SHP77 treated with DMSO at 0.1 percent for 48 hours (cell line): ENCODE data around the gene EVA1A.

ENCODE experiments used
- DNase-seq: peaks from one replicate; lab custom pipeline; 2025; lab: John Stamatoyannopoulos, UW

The EVA1A gene

DNA sequence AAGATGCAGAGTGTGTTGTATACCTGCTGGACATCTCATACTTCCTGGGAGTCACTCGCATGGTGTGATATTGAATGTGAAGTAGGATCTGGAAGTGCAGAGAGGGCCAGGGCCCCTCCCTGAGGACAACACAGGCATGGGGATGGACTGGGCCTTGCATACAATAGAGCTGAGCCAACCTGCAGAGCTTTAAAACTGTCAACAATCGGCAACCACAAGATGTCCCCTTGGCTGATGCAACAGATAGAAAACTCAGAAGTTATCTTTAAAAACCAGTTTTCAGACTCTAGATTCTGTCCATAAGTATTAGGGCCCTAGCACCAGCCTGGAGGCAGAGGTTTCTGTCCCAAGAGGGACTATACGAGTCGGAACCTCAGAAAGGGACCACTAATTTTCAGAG is 19.7 kb downstream of the EVA1A start:
- no peak for DNase-seq

DNA sequence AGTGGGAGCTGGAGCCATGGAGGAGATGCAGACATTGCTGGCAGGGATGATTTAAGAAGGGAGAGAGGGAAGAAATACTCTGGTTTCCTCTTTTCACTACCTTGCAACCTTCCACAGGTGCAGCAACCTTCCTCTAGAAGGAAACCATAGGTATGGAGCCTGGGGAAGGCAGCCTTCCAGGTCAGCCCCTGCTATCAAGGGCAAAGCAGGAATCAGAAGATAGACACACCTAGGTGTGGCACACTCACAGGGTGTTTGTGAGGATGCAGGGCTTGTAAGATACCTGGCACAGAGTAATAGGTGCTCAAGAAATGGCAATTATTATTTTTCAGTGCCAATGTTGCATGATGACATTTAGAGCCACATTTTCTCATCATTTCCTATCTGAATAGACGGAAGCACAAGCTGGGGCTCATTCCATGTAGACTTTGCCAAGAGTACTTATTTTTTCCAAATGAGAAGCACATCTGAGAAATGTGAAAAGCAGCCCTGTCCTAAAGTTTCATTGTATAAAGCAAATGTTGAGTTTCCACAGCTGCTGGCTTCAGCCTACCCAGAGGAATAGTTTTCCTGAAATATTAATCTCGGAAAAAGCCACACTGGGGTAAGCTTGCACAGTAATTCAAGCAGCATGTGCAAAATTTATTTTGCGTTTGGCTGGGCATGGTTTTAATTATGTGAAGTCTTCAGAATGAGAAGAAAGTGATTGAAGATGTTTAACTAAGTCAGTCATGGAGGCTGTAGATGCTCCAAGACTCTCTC is 20.6 kb downstream of the EVA1A start:
- no peak for DNase-seq

DNA sequence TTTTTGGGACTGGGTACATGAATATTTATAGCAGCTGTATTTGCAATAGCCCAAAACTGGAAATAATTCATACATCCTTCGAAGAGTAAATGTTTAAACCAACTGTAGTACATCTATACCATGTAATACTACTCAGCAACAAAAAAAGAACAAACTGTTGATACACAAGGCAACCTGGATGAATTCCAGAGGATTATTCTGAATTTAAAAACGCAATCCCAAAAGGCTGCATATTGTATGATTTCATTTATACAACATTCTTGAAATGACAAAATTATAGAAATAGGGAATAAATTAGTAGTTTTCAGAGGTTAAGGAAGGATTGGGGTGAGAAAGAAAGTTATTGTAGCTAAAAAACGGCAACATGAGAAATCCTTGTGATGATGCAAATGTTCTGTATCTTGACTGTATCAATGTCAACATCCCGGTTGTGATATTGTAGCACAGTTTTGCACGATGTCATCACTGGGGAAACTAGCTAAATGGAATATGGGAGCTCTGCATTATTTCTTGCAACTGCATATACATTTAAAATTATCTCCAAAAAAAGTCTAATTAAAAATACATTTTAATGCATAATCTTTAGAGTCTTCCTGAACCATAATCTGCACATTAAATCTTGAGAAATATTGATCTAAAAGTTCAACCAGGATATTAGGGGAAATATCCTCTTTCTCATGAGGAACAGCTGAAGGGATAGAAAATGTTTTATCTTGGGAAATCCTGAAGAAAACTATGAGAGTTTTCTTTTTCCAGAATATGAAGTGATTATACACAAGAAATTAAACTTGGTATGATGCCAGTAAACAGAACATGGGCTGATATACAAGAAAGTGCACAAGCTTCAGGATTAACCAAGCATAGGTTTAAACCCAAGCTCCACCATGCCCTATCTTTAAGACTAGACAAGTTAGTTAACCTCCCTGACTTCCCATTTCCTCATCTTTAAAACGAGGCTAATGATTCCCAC is 21.9 kb downstream of the EVA1A start:
- no peak for DNase-seq

DNA sequence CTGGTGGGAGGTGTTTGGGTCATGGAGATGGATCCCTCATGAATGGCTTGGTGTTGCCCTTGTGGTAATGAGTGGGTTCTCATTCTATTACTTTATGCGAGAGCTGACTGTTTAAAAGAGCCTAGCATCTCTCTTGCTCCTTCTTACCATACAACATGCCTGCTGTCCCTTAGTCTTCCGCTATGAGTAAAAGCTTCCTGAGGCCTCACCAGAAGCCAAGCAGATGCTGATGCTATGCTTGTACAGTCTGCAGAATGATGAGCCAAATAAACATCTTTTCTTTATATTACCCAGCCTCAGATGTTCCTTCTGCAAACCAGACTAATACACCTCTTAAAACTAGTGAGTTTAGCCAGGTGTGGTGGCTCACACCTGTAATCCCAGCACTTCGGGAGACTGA is 23.1 kb downstream of the EVA1A start:
- no peak for DNase-seq

DNA sequence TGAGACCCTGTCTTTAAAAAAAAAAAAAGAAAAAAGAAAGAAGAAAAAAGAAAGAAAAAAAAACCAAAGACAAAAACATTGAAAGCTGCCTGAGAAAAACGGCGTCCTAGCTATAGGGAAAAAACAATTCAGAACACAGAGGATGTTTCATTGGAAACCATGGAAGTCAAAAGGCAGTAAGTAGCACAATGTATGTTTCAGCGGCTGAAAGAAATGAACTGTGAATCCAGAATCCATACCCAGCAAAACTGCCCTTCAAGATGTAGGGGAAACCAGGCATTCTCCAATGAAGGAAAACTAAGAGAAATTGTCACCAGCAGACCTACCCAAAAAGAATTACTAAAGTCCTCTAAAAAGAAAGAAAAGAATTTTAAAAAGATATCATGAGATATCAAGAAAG is 27.6 kb downstream of the EVA1A start:
- DNase-seq, result no peak

DNA sequence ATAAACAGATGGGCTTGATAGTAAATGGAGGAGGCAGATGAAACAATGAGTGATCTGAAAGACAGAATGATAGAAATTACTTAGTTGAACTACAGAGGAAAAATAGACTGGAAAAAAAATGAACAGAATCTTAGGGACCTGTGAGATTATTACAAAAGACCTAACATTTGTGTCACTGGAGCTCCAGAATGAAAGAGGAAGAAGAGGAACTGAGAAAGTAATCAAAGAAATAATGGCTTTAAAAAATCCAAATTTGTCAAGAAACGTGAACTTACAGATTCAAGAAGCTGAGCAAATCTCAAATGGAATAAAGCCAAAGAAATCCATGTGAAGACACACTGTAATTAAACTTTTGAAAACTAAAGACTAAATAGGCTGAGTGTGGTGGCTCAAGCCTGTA is 28.3 kb downstream of the EVA1A start:
- no peak for DNase-seq

DNA sequence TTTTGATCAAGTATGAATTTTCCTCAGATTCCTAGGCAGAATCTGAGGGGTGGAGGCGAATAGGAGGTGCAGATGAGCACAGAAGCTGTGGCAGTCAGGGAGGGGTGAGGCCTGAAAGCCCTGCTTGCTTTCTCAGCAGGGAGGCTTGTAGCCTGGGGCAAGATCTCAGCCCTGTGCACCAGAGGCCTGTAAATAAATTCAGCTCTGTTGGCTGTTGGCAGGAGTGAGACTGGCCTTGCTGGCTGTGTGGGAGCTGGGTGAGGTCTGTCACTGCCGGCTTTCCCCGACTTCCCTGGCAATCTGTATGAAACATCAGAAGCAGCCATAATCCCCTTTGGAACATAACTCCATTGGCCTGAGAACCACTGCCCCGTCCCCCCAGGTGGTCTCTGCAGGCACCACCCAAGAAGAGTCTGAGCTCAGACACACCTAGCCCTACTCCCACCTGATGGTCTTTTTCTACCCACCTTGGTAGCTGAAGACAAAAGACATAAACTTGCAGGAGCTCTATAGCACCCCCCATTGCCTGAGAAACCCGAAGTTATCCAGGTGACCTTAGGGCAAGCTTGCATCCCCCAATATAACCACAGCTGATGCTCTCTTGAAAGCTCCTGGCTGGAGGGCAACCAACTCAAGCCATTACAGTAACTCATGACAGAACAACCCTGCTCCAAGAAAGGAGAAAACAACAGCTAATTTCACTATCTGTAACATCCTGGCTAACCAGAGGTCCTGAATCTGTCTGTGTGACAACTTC is 32.3 kb downstream of the EVA1A start:
- DNase-seq, result no peak

DNA sequence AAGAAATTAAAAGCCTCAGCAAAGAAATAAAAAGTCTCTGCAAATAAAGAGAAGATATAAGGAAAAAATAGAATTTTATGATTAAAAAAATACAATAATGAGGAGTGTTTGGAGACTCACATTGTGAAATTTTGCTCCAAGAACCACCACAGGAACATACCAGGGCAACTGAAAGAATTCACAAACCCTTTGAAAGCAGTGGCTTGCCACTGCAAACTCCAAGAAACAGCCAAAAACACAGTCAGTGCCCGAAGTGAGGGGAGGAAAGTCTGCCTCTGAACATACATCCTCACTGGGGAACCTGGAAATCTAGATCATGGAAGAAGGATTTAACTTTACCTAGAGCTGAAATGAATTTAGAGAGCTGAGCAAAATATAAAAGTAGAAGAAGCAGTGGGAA is 33.1 kb downstream of the EVA1A start:
- no peak for DNase-seq

DNA sequence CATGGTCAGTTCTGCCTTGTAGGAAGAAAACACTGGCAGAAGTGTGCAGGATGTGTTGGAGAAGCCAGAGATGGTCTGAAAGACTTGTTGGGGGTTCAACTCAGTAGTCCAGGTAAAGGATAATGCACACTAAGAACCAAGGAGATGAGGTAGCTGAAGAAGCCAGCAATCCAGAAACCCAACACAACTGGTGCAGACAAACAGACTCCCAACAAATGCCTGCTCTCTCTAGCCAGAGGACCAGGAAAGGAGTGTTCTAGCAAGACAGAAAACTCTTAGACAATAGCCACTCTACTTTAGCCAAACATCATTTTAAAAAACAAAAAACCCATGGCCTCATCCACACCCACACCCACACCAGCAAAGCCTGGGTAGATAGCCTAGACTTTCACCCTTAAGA is 33.9 kb downstream of the EVA1A start:
- no peak for DNase-seq

DNA sequence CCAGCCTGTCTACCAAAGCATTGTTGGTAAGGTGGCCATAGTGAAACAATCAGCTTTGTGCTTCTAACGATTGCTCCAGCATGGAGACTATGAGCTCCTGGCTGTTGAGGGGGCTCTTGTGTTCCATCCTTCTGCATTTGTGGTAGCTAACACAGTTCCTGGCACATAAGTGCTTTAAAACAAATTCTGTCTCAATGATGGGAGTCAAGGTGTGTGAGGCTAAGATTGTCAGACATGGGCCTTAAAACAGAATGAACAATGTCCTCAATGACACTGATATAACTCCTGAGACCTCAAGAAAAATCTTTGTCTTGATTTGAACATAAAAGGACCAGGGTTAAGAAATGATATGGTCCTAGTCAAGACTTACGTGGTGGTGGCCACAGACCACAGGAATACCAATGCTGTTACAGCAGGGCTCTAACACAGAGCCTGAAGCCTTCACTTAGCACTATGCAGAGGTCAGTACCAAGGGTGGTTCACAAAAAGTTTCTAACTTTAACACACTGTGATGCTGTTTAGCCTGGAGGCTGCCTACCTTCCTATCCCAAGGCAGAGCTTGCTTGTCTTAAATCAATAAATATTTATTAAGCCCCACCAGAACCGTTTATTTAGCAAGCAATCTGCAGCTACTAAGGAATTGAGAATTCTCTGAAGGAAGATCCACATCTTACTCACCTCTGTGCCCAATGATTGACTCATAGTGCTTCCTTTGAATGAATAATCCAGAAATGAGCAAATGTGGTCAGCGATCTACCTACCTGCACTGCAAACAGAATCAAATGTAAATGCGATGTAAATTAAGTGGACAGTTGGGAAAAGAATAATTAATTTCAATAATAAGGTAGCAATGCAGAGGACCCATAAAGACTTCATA is 35.1 kb downstream of the EVA1A start:
- no peak for DNase-seq

DNA sequence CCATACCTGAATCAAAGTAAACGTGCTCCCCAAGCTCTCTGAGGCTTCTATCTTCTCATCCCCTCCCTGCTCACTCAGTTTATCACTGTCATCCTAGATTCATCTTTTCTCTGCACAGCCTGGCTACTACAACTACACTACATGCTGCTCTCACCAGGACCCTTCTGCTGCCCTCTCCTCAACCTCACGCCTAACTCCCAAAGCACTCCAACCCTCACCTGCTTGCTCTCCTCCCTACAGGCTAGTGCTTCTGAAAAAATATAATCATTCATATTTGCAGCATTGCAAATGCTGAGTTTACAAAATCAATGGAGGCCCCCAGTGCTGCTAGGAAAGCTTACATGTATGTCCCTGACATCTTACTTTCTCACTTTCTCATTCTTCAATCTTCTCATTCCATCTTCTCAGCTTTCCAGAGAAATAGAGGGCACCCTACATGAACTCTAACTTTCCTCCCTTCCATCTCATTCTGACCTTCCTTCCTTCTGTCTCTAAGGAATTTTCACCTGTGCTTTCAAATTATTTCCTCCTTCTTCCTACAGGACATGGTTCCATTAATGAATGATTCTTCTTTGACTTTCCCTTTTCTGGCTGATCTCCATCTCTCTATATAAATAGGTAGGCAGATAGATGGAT is 36.3 kb downstream of the EVA1A start:
- DNase-seq, result no peak

DNA sequence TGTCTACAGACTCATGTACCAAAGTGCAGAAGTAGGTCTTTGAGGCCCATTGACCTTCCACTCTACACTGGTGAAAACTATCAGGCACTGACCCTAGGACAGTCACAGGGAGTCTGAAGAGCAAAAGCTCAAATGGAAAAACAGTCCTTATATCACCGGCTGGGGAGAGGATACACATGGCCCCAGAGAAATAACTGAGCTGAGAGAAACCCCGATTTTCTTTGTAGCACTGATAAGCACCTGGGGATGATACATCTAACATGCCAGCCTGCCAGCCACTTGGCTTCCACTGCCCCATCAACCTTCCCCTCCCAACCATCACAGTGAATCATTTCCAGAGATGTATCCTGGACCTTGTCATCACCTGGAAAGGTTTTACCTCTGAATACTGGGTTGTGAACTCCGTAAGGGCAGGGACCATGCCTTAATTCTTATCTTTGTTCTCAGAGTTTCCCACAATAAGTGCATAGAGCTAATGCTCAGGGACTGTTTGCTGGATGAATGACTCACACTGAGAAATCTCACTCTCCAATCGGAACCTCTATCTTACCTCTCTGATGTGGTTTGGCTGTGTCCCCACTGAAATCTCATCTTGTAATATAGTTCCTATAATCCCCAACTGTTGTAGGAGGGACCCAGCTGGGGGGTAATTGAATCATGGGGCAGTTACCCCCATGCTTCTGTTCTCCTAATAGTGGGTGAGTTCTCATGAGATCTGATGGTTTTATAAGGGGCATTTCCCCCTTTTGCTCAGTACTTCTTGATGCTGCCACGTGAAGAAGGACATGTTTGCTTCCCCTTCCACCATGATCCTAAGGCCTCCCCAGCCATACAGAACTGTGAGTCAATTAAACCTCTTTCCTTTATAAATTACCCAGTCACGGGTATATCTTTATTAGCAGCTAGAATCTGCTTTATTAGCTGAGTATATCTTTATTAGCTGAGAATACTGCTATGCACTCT is 37.1 kb downstream of the EVA1A start:
- no peak for DNase-seq

DNA sequence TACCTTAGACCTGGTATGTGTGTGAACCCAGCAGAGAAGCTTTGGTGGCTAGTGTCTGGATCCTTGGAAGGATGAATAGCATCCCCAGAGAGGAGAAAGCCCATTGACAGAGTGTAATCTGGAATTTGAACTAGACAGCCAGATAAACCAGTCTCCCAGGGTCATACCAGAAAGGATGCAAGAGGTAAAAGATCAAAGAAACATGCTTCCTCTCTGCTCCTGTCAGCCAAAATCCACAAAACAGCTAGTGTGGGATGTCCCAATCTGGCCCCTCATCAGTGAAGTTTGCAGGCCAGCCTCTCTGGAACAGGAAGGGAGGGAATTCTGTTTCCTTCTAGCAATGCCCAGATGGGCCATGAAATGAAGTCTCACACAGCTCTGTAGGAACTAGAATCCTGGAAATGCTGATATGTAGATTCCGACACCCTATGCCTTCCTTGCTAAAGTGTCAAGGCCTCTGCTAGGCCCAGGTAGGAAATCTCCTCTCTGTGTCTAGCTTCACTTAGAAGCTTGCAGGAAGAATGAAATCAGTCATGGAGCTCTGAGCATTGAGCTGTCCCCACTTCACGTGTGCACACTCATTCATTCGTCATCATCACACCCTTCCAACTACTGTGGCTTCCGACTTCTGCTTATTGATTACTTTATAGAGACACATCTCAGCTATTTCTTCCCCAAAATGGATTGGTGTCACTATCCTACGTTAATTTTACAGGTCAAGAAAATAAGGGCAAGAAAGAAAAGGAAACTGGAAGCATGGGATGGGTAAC is 38.0 kb downstream of the EVA1A start:
- no peak for DNase-seq

DNA sequence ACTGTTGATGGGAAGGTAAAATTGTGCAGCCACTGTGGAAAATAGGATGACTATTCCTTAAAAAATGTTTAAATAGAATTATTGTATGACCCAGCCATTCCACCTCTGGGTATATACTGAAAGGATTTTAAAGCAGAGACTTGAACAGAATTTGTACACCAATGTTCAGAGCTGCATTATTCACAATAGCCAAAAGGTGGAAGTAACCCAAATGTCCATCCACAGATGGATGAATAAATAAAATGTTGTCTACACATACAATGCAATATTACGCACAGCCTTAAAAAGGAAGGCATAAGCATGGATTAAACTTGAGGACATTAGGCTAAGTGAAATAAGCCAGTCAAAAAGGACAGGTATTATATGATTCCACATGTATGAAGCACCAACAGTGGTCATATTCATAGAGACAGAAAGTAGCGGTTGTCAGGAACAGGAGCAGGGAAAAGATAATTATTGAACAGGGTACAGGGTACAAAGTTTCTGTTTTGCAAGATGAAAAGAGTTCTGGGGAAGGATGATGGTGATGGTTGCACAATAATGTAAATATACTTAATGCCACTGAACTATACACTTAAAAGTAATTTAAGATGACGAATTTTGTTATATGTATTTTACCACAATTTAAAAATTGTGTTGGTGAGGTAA is 39.4 kb downstream of the EVA1A start:
- DNase-seq, result no peak

DNA sequence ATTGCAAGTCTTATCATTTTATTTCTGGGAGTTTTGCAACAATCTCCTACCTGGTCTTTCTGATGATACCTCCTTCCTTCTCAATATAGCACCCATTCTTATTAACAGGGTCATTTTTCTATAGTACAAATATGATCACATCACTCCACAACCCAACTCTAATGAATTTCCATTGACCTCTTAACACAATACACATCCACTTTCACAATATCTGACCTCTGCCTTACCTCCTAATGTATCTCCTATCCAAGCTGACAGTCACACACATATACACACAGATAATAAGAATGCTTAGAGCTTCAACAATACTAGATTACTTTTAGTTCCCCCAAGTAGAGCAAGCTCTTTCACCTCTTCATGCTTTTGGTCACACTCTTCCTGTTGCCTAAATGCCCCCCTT is 40.9 kb downstream of the EVA1A start:
- DNase-seq, result no peak

DNA sequence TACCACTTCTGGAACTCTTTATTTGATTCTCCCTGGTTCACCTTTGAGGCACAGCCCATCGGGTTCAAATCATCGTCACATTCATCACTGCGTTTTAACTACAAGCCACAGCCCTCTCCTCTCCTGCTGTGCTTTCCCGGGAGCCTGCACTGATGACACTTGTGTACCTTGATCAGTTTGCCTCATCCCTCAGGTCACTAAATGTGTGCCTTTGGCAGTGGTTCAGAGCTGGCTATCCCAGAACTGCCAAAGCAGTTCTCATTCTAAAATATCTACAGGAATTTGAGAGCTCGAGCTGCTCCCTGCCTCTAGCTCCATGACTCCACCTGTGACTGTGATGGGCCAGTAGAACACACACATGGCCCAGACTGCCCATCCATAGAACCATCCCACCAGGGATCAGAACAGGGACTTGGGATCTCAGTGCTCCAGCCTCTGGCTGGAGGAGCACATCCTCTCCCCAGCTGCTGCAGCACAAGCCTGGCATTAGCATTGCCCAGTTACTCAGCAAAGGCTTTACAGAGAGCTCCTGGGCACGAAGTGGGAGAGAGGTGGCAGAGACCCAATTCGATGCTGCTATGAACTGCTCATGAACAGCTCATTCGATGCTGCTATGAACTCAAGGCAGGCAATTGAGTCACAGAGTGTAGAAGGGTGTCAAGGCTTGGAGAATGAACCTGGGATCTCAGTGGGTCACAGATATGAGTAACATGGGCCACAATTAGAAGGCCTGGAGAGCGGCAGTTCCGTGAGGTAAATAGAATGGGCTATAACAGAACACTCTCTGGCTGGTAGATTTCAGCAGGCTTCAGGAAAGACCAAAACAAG is 41.9 kb downstream of the EVA1A start:
- DNase-seq, result no peak

DNA sequence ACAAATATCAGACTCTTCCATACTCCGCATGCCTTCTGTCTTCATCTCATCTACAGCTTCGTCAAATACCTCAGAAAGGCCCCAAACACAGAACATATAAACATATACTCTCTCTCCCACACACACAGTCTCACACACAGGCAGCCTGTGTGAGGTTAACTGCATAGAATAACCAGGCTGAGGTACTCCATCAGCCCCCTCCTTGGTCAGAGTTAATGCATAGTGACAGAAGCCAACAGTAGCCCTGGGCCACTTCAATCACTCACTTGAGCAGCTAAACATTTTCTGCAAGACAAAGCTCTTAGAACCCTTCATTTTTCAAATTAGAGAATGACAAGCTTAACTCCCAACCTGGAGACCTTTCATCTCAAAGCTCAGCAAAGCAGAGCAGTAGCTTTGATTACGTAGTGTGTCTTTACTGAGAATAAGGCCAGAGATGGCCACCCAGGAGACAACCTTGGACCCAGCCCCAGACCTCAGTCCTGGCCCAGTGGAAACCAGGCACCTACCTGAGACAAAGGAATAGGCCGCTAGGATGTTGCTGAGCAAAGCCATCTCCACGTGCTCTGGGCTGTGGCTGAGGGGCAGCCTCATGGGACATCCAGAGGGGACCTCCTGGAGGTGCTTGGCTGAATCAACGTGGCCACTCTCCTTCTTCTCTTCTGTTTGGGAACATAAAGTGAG is 43.0 kb downstream of the EVA1A start:
- no peak for DNase-seq
